ENCODE results near the gene SAMD4A.

DNA sequence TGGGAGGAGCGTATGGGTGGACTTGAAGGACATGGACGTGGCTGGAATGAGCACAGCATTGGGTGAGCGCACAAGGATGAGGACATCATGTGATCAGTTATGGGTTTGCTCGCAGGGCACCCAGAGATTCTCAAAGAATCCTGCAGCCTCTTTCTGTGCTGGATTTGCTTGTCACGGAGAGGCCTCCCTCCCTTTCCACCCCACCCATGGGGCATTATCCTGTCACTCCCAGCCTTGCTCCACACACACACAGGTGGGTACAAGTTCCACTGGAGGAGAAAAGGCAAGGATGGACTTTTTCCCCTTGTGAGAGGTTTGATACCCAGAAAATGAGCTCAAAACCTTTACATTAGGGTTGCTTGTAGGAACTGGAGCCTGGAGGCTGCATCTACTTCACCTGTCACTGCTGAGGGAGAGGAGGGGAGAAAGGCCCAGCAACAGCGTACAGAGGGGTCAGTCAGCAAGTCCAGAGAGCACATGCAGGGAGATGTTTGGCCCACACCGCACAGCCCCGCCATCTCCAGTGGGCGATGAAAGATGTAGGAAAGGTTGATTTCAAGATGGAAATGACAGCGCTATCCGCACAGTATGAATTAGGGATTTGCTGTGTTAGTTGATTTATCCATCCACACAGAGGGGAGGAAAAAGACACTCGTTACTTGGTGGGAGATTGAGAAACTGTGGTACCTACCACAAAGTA, 223.0 kb downstream of the SAMD4A start:
- TF ChIP-seq SUZ12 (IDR thresholded peaks at IDR 0.05) (no peak), HDGF (IDR thresholded peaks at IDR 0.05; ENCODE audit: borderline replicate concordance) (no peak), FOXA1 (IDR thresholded peaks at IDR 0.05) (no peak), CTBP1 (IDR thresholded peaks at IDR 0.05; ENCODE audit: borderline replicate concordance) (no peak), TARDBP (IDR thresholded peaks at IDR 0.05) (no peak)
- TF ChIP-seq, protein P1, sequence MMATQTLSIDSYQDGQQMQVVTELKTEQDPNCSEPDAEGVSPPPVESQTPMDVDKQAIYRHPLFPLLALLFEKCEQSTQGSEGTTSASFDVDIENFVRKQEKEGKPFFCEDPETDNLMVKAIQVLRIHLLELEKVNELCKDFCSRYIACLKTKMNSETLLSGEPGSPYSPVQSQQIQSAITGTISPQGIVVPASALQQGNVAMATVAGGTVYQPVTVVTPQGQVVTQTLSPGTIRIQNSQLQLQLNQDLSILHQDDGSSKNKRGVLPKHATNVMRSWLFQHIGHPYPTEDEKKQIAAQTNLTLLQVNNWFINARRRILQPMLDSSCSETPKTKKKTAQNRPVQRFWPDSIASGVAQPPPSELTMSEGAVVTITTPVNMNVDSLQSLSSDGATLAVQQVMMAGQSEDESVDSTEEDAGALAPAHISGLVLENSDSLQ (IDR thresholded peaks at IDR 0.05) = no peak

Data from HEK293T (cell line).